ENCODE measurements around the gene TRPM8. TPM values are rescaled to one million over a fixed set of nuclear protein-coding genes. Genes with fewer than 3 reads are reported as not detected.
"Not testable (repeated sequence)": the region's sequence is repeated elsewhere in the genome, so short reads cannot be mapped to it uniquely, and the experiment has no call there.

TRPM8 gene
- polyA plus RNA-seq, 2 of the 4 experiments (the other 2 are of a cell fraction): 0.25 to 0.97 TPM

GRCh38 chr2:233896253-233896652 lies 20.9 kb upstream of the TRPM8 start:
- ATAC-seq; H3K4me3 ChIP-seq; DNase-seq (ENCODE audit: low read depth in 1 of 2, low spot score in 1 of 2); POLR2A ChIA-PET; H3K27ac ChIP-seq; H3K4me1 ChIP-seq; H3K4me2 ChIP-seq; FAIRE-seq; H3K9me3 ChIP-seq: not testable (repeated sequence)
- CTCF ChIA-PET: interaction anchor here (1.6 kb wide), 1 partner anchor 1211 kb away, joined by 4 read pairs; no protein-coding TSS in a partner anchor
- 75% methylated on average over 2 of the region's 2 CpGs for WGBS (ENCODE audit: missing lambda C conversion rate)

DNA sequence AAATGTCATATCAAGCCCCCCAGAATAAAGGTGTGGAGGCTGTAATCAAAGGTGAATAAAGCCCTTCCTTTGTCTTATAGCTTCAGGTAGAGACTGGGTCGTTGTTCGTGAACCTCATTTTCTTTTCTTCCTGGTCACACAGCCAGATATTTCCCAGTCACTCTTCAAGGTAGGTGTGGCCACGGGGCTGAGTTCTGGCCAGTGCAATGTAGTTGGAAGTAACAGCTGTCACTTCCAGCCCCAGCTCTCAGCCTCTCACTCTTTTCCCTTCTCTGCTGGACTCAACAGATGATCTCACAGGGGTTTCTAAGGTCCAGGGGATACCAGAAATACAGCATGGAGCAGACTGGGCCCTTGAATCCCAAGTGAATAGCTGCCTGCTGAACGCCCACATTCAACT lies 15.8 kb upstream of the TRPM8 start:
- CTCF ChIA-PET: interaction anchor here (0.9 to 1.3 kb wide), 2 partner anchors 12 to 13 kb away, joined by 3 to 4 read pairs; no protein-coding TSS in a partner anchor
- 26% methylated on average over 4 of the region's 4 CpGs for WGBS (ENCODE audit: missing lambda C conversion rate)

DNA sequence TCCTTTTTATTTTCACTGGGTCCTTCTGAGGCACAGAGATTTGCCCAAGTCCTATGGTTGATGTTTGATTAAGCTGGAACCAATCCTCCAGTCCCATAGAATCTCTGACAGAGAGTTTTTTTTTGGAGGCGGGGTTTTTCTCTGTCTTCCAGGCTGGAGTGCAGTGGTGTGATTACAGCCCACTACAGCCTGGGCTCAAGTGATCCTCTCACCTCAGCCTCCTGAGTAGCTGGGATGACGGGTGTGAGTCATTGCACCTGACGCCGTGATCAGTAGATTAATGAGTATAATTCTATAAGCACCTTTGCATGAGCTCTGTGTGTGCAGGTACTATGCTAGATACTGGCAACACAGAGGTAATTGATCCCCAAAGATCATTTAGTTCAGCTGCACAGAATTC lies 15.3 kb upstream of the TRPM8 start:
- FAIRE-seq: no peak
- TF ChIP-seq, protein P1, sequence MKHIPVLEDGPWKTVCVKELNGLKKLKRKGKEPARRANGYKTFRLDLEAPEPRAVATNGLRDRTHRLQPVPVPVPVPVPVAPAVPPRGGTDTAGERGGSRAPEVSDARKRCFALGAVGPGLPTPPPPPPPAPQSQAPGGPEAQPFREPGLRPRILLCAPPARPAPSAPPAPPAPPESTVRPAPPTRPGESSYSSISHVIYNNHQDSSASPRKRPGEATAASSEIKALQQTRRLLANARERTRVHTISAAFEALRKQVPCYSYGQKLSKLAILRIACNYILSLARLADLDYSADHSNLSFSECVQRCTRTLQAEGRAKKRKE (CRISPR knock-in tag; IDR thresholded peaks at IDR 0.05; ENCODE audit: low read depth): no peak
- TF ChIP-seq TP53 (CRISPR knock-in tag; IDR thresholded peaks at IDR 0.05): no peak
- no peak for TF ChIP-seq MAZ (IDR thresholded peaks at IDR 0.05; ENCODE audit: borderline replicate concordance, low read depth, low read length)
- no peak for TF ChIP-seq MAX (IDR thresholded peaks at IDR 0.05)
- no peak for TF ChIP-seq HOXB5 (CRISPR knock-in tag; IDR thresholded peaks at IDR 0.05)
- no peak for TF ChIP-seq HES2 (IDR thresholded peaks at IDR 0.05)
- no peak overlapping the region for H3K27ac ChIP-seq
- ChIA-PET POLR2A (no interaction called here), CTCF (interaction anchor here (0.9 to 1.3 kb wide), 3 partner anchors 9 to 13 kb away, joined by 3 to 4 read pairs (median 3); no protein-coding TSS in a partner anchor)
- H3K4me3 ChIP-seq: no peak overlapping the region
- 54% methylated on average over 4 of the region's 4 CpGs for WGBS (ENCODE audit: missing lambda C conversion rate)
- no peaks in the 10 kb centered on the region for H3K4me1 ChIP-seq
- DNase-seq (ENCODE audit: low read depth in 1 of 2, low spot score in 1 of 2): no peak
- no peak overlapping the region for H3K4me2 ChIP-seq
- ATAC-seq: no peak
- H3K9me3 ChIP-seq: no peaks in the 10 kb centered on the region; the same call in 1 of the 3 replicates

More for the DNA sequence above, 15.8 kb upstream of the TRPM8 start:
- H3K4me1 ChIP-seq: no peaks in the 10 kb centered on the region
- no peak for ATAC-seq
- no peak overlapping the region for H3K4me3 ChIP-seq
- no peak overlapping the region for H3K27ac ChIP-seq
- DNase-seq (ENCODE audit: low read depth in 1 of 2, low spot score in 1 of 2): no peak
- POLR2A ChIA-PET: no interaction called here
- no peak overlapping the region for H3K4me2 ChIP-seq
- H3K9me3 ChIP-seq: no peaks in the 10 kb centered on the region; the same call in 1 of the 3 replicates
- no peak for FAIRE-seq
- TF ChIP-seq RCOR1 (IDR thresholded peaks at IDR 0.05; ENCODE audit: low read depth, low read length): no peak
- no peak for TF ChIP-seq RNF2 (IDR thresholded peaks at IDR 0.05; ENCODE audit: borderline replicate concordance, low read depth)
- TF ChIP-seq CEBPB (IDR thresholded peaks at IDR 0.05): no peak
- no peak for TF ChIP-seq JUNB (IDR thresholded peaks at IDR 0.05)
- TF ChIP-seq USF2 (IDR thresholded peaks at IDR 0.05): no peak
- no peak for TF ChIP-seq POLR2AphosphoS2 (conservative IDR thresholded peaks at IDR 0.05; ENCODE audit: low read length)
- no peak for TF ChIP-seq ZNF302 (CRISPR knock-in tag; IDR thresholded peaks at IDR 0.05)
- no peak for TF ChIP-seq FOXS1 (CRISPR knock-in tag; IDR thresholded peaks at IDR 0.05)
- no peak for TF ChIP-seq MAX (IDR thresholded peaks at IDR 0.05)
- TF ChIP-seq MAZ (IDR thresholded peaks at IDR 0.05; ENCODE audit: borderline replicate concordance, low read depth, low read length): no peak
- TF ChIP-seq, protein P2, sequence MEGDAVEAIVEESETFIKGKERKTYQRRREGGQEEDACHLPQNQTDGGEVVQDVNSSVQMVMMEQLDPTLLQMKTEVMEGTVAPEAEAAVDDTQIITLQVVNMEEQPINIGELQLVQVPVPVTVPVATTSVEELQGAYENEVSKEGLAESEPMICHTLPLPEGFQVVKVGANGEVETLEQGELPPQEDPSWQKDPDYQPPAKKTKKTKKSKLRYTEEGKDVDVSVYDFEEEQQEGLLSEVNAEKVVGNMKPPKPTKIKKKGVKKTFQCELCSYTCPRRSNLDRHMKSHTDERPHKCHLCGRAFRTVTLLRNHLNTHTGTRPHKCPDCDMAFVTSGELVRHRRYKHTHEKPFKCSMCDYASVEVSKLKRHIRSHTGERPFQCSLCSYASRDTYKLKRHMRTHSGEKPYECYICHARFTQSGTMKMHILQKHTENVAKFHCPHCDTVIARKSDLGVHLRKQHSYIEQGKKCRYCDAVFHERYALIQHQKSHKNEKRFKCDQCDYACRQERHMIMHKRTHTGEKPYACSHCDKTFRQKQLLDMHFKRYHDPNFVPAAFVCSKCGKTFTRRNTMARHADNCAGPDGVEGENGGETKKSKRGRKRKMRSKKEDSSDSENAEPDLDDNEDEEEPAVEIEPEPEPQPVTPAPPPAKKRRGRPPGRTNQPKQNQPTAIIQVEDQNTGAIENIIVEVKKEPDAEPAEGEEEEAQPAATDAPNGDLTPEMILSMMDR (IDR thresholded peaks at IDR 0.05): no peak
- no peak for TF ChIP-seq ZC3H11A (IDR thresholded peaks at IDR 0.05)
- no peak for TF ChIP-seq HOXB13 (CRISPR knock-in tag; IDR thresholded peaks at IDR 0.05; ENCODE audit: low read depth)
- no peak for TF ChIP-seq SMC3 (IDR thresholded peaks at IDR 0.05)
- no peak for TF ChIP-seq CHD4 (IDR thresholded peaks at IDR 0.05; ENCODE audit: borderline replicate concordance)
- no peak for TF ChIP-seq EHF (CRISPR knock-in tag; IDR thresholded peaks at IDR 0.05)
- TF ChIP-seq, protein P3, sequence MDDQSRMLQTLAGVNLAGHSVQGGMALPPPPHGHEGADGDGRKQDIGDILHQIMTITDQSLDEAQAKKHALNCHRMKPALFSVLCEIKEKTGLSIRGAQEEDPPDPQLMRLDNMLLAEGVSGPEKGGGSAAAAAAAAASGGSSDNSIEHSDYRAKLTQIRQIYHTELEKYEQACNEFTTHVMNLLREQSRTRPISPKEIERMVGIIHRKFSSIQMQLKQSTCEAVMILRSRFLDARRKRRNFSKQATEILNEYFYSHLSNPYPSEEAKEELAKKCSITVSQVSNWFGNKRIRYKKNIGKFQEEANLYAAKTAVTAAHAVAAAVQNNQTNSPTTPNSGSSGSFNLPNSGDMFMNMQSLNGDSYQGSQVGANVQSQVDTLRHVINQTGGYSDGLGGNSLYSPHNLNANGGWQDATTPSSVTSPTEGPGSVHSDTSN (IDR thresholded peaks at IDR 0.05): no peak
- no peak for TF ChIP-seq POLR2A (IDR thresholded peaks at IDR 0.05; ENCODE audit: low read length)
